ENCODE data around the gene PODNL1.
"Not testable (repeated sequence)": the region's sequence is repeated elsewhere in the genome, so short reads cannot be mapped to it uniquely, and the experiment has no call there.

The PODNL1 gene

GRCh38 chr19:13973479-13973878 is 35.3 kb upstream of the PODNL1 start:
- not testable (repeated sequence) for DNase-seq (ENCODE audit: low read depth, low spot score)

DNA sequence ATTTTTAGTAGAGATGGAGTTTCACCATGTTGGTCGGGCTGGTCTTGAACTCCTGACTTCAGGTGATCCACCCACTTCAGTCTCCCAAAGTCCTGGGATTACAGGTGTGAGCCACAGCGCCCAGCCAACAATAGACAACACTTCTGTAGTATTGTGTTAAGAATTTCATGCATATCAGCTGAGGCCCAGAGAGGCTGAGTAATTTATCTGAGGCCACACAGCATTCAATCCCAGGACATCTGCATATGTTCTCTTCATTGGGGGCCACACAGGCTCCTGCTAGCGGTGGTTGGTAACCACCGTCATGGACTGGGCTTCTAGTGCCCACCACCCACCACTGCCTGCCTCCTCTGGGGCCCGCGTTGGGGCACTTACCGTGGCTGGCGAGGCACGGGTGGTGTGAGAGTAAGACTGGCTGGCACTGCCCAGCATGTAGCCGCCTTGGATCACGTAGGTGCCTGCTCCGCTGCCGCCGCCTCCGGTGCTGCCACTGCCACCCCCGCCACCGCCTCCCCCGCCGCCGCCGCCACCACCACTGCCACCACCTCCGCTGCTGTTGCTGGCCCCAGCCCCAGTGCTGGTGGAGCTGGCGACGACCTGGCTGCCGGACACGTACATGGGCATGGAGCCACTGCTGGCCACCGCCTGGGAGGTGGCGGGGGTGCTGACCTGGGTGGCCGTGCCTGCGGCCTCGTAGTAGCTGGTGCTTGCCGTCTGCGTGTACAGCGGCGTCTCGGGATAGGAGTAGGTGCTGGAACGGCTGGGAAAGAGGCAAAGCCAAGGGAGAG is 34.3 kb upstream of the PODNL1 start:
- no peak for DNase-seq (ENCODE audit: low read depth, low spot score)

- DNase-seq (ENCODE audit: low read depth, low spot score): not testable (repeated sequence)
Measured at GRCh38 chr19:13971868-13972267, 33.7 kb upstream of the PODNL1 start.

DNA sequence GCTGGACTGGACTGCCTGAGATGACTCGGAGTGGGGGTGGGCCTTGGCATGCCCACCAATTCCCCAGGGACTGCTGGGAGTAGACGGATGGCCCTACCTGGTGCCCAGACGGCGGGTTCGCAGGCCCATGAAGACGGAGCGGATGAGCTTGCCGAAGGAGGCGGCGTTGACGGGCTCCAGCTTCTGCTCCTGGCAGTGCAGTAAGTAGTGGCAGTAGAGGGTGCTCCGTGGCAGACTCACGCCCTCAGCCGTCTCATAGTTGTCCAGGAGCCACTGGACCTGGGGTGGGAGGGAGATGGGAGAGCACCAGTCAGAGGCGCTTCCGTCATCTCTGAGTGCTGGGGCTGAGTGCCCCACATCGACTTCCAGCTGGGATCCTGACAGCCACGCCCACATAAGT is 31.7 kb upstream of the PODNL1 start:
- DNase-seq (ENCODE audit: low read depth, low spot score): no peak

- no peak for DNase-seq (ENCODE audit: low read depth, low spot score)
Measured at GRCh38 chr19:13968999-13969398, 30.8 kb upstream of the PODNL1 start.

DNA sequence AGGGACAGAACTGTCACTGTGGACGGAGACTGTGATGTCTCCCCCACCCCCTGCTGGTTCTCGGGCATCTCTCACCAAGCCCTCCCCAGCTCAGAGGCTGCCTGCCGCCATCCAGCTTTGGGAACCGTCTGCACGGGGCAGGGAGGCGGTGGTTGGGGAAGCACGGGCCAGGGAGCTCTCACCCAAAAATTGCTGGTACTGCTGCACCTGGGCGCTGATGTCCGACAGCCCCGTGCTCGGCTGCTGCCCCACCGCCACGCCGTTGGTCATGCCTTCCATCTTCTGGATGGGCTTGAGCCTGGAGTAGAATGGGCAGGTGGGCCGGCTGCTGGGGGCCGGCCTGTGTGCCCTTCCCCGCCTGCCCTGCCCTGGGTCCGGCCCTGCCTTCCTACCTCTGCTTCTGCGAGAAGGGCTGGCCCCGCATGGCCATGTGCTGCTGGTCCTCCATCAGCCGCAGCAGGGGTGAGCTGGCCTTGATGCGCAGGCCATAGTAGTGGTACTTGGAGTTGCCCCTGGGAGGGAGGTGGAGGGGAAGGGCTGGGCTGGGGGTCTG is 30.2 kb upstream of the PODNL1 start:
- DNase-seq (ENCODE audit: low read depth, low spot score): no peak

DNA sequence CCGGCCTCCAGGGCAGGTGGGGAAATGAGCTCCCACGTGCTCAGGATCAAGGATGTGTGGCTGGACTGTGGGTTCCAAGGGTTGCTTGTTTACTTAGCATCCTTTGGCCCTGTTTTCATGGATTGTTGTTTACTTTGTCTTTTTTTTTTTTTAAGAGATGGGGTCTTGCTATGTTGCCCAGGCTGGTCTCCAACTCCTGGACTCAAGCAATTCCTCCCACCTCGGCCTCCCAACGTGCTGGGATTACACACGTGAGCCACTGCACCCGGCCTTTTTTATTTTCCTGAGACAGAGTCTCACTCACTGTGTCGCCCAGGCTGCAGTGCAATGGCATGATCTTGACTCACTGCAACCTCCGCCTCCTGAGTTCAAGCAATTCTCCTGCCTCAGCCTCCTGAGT is 29.0 kb upstream of the PODNL1 start:
- not testable (repeated sequence) for DNase-seq (ENCODE audit: low read depth, low spot score)

DNA sequence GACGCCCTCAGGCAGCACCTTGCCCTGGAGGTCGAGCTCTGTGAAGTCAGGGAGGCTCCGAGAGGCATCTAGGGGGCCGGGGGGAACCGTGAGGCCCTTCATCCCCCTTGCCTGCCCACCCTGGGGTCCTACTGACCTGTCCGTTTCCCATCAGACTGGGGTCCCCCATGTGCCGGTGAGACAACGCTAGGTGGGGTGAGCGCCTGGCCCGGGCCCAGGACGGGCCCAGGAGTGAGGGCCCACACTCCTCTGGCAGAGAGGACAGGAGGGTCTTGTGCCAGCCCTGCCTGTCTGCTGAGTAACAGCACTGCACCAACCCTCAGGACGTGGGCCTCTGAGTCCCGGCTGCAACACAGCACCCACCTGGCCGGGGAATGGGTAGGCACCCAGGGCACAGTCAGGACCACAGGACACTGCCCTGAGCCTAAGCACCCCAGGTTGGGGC is 28.5 kb upstream of the PODNL1 start:
- no peak for DNase-seq (ENCODE audit: low read depth, low spot score)

DNA sequence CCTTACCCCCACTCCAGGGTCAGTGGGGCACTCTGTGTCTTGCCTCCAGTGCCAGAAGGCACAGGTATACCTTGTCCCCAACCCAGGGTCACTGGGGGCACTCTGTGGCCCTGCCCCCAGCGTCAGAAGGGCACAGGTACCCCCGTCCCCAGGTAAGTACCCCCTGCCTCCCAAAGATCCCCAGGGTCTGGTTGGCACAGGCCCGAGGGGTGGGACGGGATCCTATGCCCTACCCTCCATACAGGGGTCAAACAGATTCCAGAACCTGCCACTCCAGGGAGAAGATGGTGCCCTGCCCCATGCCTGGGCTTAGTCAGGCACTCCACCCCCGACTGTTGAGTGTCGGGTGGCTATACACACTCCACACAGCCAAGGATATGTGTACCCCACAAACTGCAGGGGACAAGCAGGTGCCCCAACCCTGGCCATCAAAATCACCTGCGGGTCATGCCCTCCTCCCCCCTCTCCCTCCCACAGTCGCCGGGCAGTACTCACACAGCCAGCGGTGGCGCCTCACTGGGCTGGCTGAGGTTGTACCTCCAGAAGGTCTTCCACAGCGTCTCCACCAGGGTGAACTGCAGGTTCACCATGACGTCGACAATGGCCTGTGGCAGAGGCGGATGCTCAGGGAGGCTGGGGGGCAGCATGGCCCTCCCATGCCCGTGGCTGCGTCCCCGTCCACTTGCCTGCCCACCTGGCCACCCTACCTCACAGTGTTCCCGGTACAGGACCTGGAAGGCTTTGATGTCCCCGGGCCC is 27.9 kb upstream of the PODNL1 start:
- DNase-seq (ENCODE audit: low read depth, low spot score): no peak

- DNase-seq (ENCODE audit: low read depth, low spot score): no peak
Measured at GRCh38 chr19:13965377-13965896, 27.2 kb upstream of the PODNL1 start.

GRCh38 chr19:13964776-13965175 is 26.6 kb upstream of the PODNL1 start:
- peak; percentile 50 for DNase-seq (ENCODE audit: low read depth, low spot score)

GRCh38 chr19:13963603-13964105 is 25.4 kb upstream of the PODNL1 start:
- no peak for DNase-seq (ENCODE audit: low read depth, low spot score)

GRCh38 chr19:13962699-13963602 is 24.7 kb upstream of the PODNL1 start:
- DNase-seq (ENCODE audit: low read depth, low spot score): no peak

- DNase-seq (ENCODE audit: low read depth, low spot score): no peak
Measured at GRCh38 chr19:13961826-13962698, 23.8 kb upstream of the PODNL1 start.

DNA sequence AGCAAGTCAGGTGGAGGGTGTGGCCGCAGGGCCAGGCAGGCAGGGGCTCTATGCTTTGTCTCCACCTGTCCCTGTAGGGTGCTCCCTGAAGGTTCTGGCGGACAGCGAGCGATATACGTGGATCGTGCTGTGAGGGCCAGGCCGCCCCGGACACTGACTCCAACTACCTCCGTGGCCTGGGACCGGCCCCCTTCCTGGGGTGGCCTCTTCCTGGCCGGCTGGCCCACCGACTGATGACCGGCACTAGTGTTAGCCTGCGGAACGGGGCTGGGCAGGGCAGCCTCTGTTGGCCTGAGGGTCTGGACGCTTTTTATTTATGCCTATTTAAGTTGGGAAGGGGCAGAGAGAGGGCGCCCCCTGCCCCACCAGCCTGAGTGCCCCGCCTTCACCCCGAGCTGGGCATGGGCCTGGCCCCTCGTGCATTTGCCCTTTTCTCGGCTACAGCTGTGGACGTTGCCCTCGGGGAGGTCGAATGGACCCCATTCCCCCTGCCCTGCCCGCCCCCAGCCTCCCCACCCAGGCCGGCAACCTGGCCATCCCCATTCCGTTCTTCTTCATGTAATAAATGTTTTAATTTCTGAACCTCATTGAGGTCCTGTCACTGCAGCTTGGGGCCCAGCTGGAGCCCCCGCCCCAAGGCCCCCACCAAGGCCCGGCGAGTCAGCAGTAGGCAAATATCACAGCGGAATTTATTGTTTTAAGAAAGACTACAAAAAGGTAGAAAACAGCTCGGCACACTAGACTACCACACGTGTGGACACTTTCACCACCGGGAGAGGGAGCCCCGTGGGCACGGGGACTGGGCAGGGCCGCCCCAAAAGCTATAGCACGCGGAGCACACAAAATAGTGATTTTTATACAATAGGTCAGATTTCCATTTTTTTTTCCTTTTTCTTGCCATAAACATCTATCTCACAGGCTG is 22.9 kb upstream of the PODNL1 start:
- no peak for DNase-seq (ENCODE audit: low read depth, low spot score)

GRCh38 chr19:13959962-13960862 is 22.0 kb upstream of the PODNL1 start:
- no peak for DNase-seq (ENCODE audit: low read depth, low spot score)

DNA sequence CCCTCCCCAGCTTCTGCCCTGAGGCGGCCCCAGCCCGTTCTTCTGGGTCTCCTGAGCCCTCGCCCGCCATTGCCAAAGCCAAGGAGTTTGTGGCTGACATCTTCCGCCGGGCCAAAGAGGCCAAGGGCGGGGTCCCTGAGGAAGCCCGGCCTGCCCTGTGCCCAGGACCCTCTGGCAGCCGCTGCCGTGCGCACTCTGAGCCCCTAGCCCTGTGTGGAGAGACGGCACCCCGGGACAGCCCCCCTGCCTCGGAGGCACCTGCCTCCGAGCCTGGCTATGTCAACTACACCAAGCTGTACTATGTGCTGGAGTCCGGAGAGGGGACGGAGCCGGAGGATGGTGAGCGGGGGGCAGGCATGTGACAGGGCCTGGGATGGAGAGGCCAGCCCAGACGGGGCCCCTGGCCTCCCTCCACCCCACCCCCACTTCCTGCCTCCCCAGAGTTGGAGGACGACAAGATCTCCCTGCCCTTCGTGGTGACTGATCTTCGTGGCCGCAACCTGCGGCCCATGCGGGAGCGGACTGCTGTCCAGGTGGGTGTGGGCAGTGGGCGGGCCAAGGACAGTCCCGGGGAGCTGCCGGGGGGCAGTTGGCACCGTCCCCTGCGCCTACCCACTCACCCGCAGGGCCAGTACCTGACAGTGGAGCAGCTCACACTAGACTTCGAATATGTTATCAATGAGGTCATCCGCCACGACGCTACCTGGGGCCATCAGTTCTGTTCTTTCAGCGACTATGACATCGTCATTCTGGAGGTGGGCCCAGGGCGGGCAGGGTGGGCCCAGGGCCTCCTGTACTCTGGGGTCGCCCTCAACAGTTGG is 21.1 kb upstream of the PODNL1 start:
- no peak for DNase-seq (ENCODE audit: low read depth, low spot score)
